T-helper 2 cell (primary cell): ENCODE data around the gene GLRX.
"Not testable (repeated sequence)": the region's sequence is repeated elsewhere in the genome, so short reads cannot be mapped to it uniquely, and the experiment has no call there.

Experiments used
- DNase-seq, 5 experiments: peaks; one replicate each; pipeline versions ENCODE4 v3.0.0 to v3.0.0-alpha.2; 2012 to 2022

GLRX gene

DNA sequence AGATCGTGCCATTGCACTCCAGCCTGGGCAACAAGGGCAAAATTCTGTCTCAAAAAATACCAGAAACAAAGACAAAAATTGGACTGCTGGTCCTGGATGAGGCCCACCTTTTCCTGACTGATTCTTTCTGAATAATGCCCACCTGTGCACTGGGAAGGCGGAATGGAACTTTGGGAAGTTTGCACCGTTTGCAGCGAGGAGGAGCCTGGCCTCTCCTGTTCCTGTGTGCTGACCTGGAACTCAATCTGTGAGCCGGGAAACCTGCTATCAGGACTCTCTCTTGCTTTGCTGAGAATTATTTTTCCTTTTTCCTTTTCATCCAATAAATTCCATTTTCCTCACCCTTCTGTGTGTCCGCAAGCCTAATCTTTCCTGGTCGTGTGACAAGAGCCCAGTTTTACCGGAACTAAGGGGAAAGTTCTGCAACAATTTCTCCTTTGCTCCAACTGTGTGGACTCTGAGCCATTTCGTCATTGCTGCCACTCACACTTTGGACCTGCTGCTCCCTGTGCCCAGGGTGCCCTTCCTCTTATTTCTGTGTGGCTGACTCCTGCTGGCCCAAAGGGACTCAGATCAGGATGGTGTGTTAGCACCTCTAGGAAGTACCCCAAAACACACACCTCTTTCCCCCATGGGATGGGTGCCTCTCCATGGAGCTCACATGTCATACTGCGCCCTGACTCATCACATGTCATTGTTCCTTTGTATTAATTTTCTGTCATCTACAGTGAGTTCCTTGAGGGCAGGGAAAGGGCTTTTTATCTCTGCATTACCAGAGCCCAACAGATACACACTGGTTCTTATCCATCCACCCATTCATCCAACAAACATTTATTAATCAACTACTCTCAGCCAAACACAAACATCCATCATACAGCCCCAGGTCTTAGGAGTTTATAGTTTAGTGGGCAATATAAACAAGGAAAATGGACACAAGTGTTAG lies 4.7 kb upstream of the GLRX start:
- DNase-seq, result no peak

DNA sequence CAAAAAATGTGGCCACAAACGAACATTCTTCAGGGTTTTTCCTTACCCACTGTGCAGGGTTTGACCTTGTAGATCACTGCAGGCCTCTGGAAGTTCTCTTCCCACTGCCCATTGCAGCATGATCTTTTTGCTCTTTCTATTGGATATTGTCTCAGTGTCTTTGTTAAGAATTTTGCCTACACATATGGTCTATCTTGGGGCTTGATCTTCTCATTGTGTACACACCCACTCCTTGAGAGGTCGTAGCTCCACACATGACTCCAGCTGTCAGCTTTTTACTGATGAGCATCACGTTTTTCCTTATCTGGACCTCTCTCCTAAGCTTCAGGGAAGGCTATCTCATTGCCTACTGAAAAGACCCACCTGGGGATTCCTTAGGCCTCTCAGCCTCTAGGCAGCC lies 3.0 kb upstream of the GLRX start:
- DNase-seq, result no peak

DNA sequence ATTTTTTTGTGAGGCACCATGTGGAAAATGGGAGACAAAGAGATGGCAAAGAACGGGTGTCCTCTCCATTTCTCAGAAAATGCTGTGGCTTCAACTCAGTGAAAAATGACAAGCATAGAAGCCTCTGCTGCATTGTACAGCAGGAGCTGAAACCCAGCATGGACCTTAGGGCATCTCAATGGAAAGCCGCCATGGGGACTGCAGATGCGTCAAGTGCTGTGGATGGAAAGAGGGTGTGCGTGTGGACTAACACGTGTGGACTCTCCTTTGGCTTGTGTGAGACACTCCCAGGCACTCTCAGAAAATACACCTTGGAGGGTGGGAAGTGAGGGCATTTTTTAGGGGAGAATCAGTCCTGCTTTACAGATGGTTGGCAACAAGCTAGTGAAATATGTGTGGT lies 2.2 kb upstream of the GLRX start:
- DNase-seq, result no peak

GRCh38 chr5:95823738-95824609 lies 1.4 kb upstream of the GLRX start:
- peak in 3 of 5 experiments; percentile 59 to 91 (median 79) for DNase-seq

DNA sequence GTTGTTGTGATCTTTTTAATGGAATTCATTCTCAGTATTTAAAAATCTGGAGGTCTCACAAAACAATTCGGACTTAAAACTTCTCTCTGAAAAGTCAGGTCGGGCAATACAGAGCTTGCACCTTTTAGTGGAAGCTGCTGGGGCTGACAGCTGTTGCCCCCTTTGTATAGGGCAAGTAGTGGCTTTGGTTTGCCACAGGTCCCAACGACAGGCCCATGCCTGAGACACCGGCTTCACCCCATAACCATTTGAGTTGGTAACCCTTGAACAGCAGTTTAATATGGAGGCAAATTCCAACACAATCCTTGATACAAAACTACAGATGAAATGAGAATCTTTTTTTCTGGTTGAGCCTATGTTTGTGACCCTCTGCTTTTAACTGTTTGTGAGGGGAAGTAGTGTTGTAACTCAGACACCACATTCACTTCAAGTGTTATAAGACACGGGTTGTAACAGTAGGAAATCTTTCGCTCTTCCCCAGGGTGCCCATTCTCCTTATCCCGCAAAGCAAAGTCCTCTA lies 752 bp upstream of the GLRX start:
- peak in 1 of 5 experiments; percentile 43 for DNase-seq

- peak in 1 of 5 experiments; percentile 16 for DNase-seq
Observed at GRCh38 chr5:95822043-95822541, 434 bp downstream of the GLRX start.

GRCh38 chr5:95821110-95822021 lies 1.2 kb downstream of the GLRX start:
- DNase-seq, result peak in 1 of 5 experiments; percentile 40

GRCh38 chr5:95818181-95819147 lies 4.1 kb downstream of the GLRX start:
- peak in 2 of 5 experiments; percentile 33 to 36 for DNase-seq

DNA sequence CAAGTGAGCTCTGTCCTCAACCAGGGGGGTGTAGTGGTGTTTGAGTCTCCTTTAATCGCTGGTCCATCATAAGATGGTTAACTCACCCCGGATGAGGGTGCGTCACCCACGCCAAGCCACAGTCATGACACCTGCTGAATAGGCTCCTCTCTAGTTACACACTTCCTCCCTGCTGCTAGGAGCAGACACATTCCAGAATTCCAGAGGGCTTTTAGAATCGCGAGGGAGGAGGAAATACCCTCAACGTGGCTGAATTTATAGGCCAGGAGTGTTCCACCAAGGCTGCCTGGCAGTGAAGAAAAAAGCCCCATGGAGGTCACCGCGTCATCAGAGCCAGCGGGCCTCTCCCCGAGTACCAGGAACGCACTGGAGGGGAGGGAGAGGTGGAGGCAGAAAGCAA lies 5.1 kb downstream of the GLRX start:
- peak in 3 of 5 experiments; percentile 24 to 73 (median 38) for DNase-seq

GRCh38 chr5:95816776-95817175 lies 5.8 kb downstream of the GLRX start:
- peak in 1 of 5 experiments; percentile 39 for DNase-seq

DNA sequence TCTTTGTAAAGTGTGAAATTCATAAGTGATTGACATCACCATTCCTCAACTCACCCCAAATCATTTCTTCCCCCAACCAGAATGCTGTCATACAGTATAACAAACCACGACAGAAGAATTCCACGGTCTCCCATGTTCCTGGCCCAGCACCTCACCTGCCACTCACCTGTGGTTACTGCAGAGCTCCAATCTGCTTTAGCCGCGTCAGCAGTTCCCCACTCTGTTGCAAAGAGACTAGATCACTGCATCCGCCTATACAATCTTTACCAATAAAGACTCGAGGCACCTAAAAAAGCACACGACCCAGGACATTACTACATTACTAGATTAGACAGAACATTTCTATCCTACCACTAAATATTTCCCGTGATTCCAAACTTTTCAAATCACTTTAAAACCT lies 6.2 kb downstream of the GLRX start:
- peak in 1 of 5 experiments; percentile 38 for DNase-seq

DNA sequence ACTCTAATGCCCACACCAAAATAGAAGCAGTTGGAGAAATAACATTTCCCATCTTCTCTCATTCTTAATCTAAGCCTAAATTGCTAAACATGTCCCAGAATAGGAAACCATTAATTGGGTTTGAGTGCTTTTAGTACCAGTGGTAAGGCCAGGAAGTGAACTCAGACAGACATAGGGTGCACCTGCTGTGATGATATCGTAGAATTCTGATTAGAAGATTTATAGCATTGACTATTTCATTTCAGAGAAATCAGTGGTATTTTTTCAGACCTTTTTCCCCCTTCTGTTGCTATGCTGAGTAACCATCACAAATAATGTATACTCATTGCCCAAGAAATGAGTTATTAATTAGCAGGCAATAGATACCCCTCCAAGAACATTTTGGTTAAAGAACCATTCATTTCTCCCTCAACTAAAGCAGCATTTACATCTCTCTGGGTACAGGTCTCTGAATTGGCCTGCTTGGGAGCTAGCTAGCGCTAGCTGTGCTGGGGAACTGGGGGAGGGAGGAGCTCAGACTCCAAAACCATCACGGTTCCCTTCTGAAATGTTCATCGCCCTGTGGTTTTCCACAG lies 7.3 kb downstream of the GLRX start:
- DNase-seq, result no peak

- not testable (repeated sequence) for DNase-seq
Observed at GRCh38 chr5:95813035-95813434, 9.5 kb downstream of the GLRX start.

- peak in 1 of 5 experiments; percentile 27 for DNase-seq
Observed at GRCh38 chr5:95812074-95812471, 10.5 kb downstream of the GLRX start.

DNA sequence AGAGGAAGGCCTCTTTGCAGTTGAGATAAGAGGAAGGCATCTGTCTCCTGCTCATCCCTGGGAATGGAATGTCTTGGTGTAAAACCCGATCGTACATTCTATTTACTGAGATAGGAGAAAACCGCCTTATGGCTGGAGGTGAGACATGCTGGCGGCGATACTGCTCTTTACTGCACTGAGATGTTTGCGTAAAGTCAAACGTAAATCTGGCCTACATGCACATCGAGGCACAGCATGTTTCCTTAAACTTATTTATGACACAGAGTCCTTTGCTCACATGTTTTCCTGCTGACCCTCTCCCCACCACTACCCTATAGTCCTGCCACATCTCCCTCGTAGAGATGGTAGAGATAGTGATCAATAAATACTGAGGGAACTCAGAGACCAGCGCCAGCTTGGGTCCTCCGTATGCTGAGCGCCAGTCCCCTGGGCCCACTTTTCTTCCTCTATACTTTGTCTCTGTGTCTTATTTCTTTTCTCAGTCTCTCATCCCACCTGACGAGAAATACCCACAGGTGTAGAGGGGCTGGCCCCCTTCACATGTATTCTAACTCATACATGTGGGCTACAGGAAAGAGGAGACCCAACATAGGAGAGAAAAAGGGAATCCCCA lies 11.0 kb downstream of the GLRX start:
- not testable (repeated sequence) for DNase-seq

DNA sequence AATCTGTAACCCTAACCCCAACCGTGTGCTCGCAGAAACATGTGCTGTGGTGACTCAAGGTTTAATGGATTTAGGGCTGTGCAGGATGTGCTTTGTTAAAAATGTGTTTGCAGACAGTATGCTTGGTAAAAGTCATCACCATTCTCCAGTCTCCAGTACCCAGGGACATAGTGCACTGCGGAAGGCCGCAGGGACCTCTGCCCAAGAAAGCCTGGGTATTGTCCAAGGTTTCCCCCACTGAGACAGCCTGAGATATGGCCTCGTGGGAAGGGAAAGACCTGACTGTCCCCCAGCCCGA lies 11.5 kb downstream of the GLRX start:
- not testable (repeated sequence) for DNase-seq

DNA sequence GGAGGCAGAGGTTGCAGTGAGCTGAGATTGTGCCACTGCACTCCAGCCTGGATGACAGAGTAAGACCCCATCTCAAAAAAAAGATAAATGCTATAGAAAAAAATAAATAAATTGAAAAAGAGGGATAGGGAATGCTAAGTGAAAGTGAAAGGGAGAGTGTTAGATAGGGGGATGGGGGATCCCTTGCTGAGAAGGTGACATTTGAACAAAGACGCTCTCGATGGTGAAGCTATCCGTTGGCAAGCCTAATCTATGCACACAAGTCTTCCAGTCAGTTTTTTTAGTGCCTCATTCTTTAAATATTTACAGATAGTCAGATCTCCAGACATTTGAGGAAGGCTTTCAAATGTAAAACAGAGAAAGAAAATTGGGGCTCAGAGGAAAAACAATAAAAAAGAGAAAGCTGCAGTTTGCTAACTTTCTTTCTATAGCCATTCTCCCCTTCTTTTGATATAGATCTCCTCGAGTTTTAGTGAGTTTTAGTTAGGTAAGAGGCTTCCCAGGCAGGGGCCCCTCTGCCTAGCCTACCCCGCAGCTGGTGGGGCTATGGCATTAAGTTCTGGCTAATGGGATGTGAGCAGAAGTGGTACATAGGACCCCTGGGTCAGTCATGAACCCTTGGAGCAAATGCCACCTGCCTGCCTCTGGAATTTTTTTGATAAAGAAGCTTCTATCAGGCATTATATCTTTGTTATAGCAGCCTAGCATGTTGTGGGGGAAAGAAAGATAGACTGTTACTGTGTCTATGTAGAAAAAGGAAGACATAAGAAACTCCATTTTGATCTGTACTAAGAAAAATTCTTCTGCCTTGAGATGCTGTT lies 12.0 kb downstream of the GLRX start:
- DNase-seq, result no peak

GRCh38 chr5:95809414-95809960 lies 13.0 kb downstream of the GLRX start:
- DNase-seq, result no peak
